GM21447 (cell line): ENCODE results near the gene PRKN.

ENCODE experiments used
- ATAC-seq: cut with Tn5 transposase; IDR thresholded peaks from one replicate; pipeline ENCODE4 v1.9.1; 2021; ENCODE audit not compliant: unreplicated experiment

Gene PRKN

DNA sequence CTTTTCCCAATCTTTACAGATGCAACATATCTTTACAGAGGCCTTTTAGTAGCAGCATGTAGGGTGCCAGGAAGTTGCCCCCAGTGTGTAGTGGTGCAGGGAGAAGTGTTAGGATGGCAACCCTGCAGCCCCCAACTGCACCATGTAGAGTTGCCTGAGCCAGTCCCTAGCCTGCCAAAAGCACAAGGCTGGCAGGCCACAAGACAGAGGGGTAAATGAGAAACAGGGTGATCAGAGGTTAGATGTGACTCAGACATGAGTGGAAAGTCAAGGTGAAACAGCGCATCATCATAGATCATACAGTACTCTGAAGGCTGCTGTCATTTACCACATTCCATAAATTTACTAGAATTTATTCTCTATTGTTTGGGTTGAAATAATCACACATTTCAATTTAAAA, 467.5 kb downstream of the PRKN start:
- ATAC-seq, result no peak

- no peak for ATAC-seq
Observed at GRCh38 chr6:162258647-162259046, 468.9 kb downstream of the PRKN start.

DNA sequence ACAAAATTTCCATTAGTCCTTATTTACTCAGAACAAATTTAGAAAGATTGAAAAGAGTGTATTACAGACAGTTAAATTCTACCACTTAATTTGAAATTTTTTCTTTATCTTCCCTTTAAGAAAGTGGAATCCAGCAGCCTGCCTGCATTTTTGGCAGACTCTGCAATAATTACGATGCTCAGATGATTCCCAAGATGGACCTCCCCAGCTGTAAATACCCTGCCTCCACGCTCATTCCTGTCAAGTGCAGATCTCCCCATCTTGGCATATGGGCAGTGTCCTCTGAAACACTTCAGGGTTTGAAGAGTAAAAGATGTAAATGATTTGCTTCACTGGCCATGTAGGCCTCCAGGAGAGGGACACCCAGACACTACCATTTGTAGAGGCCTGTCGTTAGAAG, 471.2 kb downstream of the PRKN start:
- no peak for ATAC-seq

- no peak for ATAC-seq
Observed at GRCh38 chr6:162251257-162251656, 476.3 kb downstream of the PRKN start.

GRCh38 chr6:162249907-162250642, 477.5 kb downstream of the PRKN start:
- no peak for ATAC-seq

DNA sequence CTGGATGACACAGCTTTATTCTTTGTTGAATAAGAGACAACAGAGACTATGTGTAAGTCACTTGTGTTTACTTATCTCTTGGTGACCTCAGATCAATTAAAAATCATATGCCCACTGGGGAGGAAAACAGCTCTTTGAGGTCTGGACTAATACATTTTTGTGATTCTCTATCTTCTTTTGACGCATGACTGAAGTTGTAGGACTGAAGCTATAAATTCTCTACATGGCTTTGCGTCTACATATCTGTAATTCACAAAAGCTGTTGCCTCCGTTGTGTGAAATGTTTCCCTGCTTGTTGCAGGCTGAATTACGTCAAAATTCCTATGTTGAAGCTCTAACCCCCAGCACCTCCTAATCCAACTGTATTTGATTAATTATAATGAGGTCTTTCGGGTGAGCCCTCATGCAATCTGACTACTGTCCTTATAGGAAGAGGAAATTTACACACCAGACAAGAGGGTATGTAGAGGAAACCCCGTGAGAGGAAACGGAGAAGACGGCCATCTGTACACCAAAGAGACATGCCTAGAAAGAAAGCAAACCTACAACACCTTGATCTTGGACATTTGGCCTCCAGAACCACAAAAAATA, 481.6 kb downstream of the PRKN start:
- ATAC-seq, result no peak

- no peak for ATAC-seq
Observed at GRCh38 chr6:162244031-162244430, 483.5 kb downstream of the PRKN start.

DNA sequence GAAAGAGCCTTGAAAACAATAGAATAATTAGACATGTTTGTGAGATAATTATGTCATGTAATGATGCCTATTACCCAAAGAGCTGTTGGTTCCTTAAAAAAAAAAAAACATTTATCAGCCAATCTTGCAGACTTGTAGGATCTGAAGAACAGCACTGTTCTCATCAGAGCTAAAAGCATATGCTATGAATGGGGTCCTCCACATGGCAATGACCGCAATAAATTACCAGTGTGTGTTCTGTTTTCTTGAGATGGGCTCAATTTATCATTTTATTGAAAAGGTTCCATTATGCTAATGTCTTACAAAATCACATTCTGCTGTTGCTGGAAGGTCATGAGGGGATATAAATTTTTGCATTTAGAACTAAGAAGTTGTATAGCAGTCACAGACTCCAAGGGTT, 484.7 kb downstream of the PRKN start:
- no peak for ATAC-seq

DNA sequence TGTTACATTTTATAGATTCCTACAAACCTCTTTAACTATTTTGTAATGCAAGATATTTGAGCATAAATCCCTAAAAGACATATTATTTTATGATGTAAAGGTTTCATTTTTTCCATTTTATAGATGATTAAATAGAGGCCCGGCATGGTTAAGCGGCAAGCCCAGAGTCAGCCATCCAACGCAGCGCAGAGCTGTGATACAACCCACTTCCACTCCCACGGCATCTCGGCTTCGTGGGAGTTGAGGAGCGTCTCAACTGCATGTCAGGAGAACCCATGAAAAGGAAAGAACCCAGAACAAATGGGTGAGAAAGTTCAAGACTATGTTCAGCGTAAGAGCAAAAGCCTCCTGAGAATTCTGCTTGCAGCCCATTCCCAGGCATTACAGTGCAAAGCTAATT, 488.2 kb downstream of the PRKN start:
- ATAC-seq, result no peak

DNA sequence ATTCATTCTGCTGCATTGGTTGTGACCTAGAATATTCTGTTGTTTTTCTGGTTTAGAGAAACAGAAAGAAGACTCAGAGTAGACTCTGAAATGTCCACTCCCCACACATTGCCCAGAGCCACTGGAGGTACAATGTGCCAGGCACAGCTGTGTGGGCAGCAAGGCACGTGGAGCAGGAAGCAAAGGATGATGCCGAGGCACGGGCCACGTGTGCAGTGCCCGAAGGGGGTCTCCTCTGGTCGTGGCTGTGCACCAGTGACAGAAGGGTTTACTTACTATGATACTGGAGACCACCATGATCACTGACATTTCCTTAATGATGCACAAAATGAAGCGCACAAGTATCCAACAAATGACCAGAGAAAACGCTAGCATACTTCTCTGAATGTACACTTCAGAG, 488.9 kb downstream of the PRKN start:
- ATAC-seq, result no peak

GRCh38 chr6:162237331-162237730, 490.2 kb downstream of the PRKN start:
- no peak for ATAC-seq

DNA sequence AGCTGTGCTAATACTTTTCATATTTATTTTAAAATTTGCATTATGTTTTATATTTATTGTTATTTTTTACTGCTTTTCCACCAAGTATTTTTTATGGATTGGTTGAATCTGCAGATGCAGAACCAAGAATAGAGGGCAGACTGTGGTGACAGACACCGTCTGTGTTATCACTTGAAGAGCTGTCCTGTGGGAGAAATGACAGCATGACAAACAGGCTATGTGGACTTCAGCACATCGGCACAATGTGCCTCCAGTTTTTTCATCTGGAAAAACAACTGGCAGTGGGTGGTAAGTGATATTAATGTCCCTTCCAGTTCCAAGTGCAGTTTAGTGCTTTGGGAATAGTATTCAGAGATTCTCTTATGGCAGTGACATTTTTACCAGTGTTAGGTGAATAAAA, 492.9 kb downstream of the PRKN start:
- no peak for ATAC-seq

DNA sequence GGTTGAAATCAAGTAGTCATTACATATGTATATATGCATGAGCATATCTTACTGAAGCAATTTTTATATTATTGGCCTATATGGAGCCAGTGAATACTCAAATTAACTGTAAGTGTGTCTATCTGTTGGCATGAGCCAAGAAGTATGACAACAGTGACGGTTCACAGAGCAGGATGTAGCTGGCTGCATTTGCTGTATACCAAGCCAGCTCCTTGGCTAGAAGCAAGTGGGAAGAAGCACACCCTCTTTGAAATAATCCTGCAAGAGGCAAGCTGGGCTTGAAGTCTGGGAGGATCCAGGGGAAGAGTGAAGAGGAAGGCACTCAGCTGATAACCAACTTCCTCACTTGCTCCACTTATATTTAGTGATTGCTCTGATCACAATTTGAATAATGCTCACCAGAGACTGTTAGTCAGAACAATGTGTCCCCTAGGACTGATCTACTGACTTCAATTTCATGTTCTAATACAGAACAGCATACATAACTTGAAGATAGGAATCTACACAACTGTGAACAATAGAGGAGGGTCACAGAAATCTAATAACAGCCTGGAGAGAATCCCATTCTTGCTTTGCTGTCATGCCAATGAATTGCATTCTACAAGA, 497.3 kb downstream of the PRKN start:
- no peak for ATAC-seq

GRCh38 chr6:162229093-162229492, 498.5 kb downstream of the PRKN start:
- no peak for ATAC-seq

DNA sequence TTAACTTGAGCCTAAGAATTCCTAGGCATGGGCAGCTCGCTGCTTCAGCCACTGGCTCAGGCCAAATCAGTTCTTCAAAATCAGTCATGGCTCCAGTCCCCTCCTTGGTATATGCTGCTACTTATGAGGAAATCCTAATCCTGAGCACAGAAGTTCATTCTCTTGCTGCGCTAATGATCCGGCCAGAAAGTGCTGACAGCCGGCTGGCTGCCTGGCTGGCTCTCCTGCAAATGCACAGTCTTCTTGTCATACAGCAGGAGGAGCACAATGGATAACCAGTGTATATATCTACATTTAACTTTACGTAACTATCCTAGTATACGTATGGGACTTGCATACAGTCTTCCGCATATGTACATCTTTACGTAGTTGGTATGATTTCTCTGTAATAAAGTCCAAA, 500.8 kb downstream of the PRKN start:
- ATAC-seq, result no peak

DNA sequence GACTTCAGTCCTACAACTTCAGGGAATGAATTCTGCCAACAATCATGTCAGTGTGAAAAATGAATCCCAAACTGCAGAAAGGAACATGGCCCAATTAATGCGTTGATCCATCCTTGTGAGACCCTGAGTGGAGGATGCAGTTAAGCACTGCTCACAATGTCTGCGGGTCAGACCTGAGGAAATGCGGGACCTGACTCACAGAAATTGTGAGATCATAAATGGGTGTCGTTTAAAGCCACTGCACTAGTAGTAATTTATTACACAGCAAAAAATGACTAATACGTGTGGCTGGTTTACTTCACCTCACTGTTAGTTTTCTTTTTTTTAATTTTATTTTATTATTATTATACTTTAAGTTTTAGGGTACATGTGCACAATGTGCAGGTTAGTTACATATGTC, 505.0 kb downstream of the PRKN start:
- ATAC-seq, result no peak

DNA sequence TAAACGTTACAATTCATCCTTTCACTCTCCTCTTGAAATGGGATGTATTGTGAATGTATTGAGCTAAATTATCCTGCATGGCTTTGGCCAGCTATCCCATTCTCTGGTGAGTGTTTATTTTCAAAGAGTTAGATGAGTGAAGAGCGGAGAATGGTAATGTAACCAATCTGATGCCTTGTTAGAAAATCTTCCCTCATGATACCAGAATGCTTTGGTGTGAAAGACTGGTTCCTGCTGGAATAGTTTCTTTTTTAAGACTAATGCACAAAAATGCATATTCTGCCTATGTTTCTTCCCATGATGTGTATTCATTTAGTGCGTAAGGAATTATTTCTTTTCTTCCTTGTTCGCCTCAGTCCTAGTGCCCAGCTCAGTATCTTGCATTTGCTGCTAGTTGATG, 506.7 kb downstream of the PRKN start:
- no peak for ATAC-seq

- no peak for ATAC-seq
Observed at GRCh38 chr6:162219266-162219665, 508.3 kb downstream of the PRKN start.

GRCh38 chr6:162217811-162218493, 509.6 kb downstream of the PRKN start:
- ATAC-seq, result no peak

GRCh38 chr6:162217058-162217457, 510.5 kb downstream of the PRKN start:
- no peak for ATAC-seq

DNA sequence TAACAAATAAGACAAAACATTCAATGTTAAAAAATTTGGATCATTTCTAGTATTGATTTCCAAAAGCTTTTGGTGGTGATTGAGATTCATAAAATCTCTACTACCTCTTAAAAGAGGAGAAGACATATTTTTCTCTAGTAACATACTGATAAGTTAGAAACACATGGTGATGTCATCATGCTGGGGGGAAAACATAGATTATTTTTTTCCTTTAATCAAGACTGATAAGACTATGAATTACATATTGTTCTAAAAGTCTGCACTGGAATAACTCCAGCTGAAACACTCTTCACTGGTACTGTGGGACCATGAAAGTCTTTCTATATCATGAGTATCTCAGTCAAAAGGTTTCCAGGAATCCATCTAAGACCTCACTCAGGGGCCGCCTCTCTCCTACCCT, 515.8 kb downstream of the PRKN start:
- ATAC-seq, result no peak

DNA sequence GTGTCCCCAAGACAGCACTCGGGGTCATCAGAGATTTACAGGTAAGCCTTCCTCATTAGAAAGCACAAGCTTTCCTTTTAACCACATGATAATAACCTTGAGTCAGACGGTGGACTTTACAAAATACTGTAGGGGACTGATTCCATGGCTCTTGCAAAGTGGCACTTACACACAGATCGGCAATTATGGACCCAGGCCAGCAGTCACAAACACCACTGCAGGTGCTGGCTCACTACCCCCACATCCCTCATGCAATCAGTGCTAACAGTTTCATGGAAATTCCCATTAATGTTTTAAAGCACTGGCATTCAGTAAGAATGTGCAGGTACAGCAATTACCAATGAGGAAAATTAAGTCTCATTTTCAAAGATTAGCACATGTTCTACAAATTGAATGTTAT, 516.5 kb downstream of the PRKN start:
- ATAC-seq, result no peak
